Stimulated activated CD8-positive, alpha-beta memory T cell treated with anti-CD3 and anti-CD28 coated beads, Interleukin-7, amount 100 ng/mL, for 4 hours (primary cell): ENCODE data around the gene CD14.
"Not testable (repeated sequence)": the region's sequence is repeated elsewhere in the genome, so short reads cannot be mapped to it uniquely, and the experiment has no call there.

ENCODE experiments used
- DNase-seq, 2 donors: peaks; one replicate each; pipeline ENCODE4 v3.0.0-alpha.2; 2020; ENCODE audit warnings: low read depth in 2 of 2

CD14 gene

DNA sequence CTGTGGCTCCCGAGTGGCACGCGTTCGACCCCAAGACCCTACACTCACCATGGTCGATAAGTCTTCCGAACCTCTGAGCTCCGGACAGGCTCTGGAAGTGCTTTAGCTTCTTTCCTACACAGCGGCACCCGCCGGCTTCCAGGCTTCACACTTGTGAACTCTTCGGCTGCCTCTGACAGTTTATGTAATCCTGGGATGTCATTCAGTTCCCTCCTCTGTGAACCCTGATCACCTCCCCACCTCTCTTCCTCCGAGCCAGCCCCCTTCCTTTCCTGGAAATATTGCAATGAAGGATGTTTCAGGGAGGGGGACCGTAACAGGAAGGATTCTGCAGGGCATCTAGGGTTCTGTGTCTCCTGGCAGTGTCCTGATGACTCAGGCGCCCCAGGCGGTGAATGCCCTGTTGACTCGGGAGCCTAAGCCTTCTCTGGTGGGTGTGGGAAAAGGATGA is at the start of gene CD14:
CD14 (minus strand) TSS at position 155 of the 451 bp plus-strand sequence; CDS start at position 51, 104 bp downstream.
- no peak for DNase-seq

DNA sequence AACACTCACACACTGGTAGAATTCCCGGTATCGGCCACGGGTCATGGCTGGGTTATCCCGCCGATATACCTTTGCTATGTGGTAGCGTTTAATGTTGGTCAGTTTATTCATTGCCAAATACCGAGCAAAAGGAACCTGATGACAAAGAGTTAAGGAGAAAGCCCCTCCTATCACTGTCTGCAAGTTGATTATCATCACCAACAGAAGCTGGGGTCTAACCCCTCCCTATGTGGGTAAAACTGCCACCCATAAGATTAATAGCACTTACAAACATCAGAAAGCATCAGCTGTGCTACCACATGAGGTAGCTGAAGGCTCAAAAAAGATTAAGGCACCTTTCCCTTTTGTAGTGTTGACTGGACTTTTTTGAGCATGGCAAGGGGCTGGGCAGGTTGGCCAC is 46.0 kb upstream of the CD14 start:
- no peak for DNase-seq

DNA sequence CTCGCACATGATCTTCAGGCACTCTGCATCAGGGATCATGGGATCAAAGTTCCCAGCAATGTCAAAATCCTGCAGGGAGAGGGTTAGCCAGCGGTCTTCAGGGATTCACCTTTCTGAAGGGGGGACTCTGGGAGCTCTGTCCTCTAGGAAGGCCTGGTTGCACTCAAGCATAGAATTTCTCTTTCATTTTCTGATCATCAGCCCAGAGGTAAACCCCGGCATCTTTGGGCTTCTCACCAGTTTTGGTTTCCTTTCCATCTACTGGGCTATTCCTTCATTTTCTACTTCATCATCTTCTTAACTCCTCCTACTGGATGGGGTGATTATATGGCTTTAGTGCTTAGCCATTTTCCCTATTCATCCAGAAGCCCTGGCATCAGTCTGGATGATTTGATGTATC is 45.0 kb upstream of the CD14 start:
- no peak for DNase-seq

DNA sequence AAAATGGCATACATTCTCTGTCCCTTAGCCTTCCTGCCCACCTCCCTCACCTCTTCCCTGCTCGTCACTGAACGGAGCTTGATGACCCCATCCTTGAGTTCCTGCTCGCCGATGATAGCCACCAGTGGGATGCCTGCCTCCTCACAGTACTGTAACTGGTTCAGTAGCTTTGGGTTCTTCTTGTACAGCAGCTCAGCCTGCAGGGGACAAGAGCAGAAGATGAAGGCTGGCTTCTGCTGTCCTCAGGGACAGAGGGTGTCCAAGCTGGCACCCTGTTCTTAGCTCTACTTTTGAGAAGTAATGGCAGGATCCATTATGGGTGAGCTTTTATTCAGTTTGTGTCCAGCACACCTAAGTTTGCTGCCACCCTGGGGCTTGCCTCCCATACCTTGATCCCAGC is 41.7 kb upstream of the CD14 start:
- DNase-seq: no peak

DNA sequence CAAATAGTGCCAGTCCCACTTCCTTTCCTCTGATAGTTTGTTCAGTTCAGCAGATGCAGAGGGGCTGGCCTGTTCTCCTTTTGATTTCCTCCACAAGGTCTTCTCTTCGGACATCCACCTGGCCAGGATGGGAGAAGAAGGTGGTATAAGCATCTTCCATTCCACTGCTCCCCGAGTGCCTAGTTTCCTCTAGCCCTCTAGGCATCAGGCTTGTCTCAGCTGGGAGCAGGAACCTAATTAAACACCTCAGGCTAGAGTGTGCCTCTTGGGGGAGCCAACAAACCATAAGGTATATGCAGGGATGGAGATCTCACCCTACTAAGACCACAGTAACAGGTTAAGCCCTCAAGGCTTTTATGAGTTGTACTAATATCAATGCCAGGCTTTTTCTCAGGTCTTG is 41.2 kb upstream of the CD14 start:
- no peak for DNase-seq

DNA sequence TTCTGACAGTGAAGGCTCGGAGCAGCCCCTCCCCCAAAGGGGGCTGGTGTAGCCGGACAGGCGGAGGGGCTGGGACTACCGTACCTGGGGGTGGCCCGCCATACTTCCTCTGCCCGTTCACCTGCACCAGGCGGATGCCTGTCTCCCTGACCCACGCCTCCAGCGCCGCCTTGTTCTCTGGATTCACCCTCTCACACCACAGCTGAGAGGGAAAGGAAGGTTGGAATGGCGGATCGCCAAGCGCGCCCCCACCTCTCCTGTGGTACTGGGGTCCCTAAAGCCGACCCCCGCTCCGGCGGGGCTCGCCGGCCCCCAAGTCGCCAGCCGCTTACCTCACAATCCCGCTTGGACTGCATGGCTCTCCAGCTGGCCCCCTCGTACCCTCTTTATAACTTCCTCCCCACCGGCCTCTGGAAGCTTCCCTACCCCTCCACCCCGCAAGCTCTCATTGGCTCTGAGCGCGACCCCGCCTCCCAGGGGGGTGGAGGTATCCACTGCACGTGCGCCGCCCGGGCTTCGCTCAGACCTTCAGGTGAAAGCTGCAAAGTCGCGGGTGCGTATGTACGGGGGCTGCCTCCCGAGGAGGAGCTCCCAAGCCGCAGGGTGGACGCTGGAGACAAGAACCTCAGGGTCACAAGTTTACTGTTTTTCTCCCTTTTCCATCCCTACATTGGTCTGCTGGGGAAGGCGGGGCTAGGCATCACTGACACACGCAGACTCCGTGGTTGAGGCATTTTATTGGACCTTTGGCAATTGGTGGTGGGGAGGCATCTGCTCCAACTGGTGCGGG is 40.4 kb upstream of the CD14 start, which contains the start of gene DND1:
DND1 (minus strand) TSS at position 390 of the 790 bp plus-strand sequence; CDS start at position 356, 34 bp downstream.
- DNase-seq: no peak

DNA sequence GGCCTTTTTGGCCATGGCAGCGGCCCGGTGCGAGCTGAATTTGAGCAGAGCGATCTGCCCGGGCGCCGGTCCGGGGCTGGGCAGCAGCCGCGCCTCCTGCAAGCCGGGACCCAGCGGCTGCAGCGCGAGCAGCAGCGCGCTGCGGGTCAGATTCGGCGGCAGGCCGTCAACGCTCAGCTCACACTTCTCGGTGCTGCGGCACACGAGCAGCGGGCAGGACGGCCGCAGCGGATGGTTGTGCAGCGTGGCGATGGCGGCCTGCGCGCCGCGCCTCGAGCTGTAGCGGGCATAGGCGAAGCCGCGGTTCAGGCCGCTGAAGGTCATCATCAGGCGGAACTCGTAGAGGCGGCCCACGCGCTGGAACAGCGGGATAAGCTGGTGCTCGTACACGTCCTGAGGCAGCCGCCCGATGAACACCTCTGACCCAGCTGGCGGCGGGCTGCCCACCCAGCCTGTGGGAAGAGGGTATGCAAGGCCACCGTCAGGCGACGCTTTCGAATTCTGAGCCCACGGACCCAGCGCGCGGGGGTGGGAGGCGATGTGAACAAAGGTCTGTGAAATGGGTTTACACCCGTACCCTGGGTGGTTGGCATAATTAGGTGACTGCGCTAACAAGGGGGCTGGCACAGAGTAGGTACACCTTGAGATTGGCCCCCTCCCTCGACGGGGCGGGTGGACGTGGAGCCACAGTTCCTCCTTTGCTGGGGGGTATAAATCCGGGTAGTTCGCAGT is 39.6 kb upstream of the CD14 start:
- DNase-seq: no peak

DNA sequence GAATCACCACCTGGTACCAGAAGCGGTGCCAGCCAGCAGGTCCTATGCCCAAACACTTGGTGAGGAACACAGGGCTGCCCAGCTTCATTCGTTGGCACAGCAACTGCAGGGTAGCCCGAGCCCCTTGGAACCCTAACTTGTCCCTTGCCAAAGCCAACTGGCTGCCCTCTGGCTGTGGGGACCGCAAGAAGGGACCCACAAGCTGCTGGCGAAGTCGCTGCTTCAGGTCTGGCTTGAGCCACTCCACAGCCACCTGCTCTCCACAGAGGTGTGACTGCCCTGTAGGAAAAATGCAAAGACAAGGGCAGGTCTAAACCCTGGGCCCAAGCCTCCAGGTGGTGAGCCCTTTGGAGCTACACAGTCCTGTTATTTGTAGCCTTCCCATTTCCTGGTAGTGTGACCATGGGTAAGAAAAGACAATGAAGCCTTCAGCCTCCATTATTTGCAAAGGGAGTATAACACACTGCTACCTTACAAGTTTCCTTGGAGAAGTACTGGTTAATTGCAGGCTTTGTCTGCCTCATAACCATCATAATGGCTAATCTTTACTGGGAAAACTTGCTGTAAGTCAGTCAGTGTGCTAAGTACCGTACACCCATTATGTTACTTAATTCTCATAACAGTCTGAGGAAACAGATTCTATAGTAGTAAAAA is 38.6 kb upstream of the CD14 start:
- DNase-seq: no peak

DNA sequence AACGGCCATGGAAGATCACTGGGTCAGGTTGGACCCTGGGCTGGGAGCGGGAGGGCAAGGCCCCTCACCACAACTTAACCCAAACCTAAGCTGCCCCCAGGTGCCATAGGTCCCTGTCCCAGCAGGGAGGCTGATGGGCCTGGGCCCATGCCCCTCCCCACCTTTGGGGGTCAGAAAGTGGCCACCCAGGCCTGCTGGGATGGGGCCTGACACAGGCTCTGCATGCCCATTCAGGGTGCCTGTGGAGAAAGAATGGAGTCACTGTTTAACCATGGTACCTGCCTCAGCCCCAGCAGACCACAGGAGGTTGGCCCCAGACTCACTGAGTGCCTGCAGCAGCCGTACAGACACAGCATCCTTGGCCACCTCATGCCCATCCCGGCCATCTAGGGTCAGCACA is 38.1 kb upstream of the CD14 start:
- not testable (repeated sequence) for DNase-seq

DNA sequence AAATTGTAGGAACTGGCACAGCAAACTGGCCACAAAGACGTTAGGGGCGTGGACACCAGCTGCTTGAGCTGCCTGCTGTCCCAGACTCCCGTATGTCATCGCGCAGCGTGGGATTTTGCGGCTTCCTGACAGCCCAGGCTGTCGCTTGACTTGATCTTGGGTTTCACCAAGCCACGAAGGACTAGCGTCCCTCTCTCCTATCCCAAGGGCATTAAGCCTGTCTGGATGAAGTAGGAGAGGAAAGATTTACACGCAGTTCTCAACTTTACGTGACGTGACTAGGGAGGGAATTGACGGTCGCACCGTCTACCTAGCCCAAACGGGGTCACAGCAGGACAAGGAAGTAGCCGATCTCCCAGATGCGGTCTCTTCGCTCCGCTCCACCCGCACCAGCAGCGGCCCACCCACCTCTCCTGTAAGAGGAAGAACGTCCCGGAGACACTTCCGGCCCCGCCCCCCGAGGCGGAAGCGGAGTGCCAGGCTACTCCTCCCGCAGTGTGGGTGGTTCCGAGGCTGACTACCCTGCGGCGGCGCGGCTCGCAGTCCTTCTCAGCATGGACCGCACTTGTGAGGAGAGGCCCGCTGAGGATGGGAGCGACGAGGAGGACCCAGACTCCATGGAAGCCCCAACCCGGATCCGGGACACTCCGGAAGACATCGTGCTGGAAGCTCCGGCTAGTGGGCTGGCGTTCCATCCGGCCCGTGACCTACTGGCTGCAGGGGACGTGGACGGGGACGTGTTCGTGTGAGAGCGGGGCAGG is 31.6 kb upstream of the CD14 start, which contains the start of gene WDR55:
WDR55 (plus strand) TSS at position 546 of the 761 bp plus-strand sequence; CDS start at position 555, 9 bp downstream.
- peak; percentile 92 to 96 for DNase-seq

DNA sequence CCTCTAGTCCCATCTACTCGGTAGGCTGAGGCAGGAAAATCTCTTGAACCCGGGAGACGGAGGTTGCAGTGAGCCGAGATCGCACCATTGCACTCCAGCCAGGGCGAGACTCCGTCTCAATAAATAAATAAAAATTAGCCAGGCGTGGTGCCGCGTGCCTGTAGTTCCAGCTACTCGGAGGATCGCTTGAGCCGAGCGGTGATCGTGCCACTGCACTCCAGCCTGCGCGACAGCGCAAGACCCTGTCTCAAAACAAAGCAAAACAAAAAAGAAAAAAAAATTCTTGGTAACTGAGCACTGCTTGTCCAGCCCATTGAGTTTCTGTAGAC is 31.0 kb upstream of the CD14 start:
- no peak for DNase-seq

DNA sequence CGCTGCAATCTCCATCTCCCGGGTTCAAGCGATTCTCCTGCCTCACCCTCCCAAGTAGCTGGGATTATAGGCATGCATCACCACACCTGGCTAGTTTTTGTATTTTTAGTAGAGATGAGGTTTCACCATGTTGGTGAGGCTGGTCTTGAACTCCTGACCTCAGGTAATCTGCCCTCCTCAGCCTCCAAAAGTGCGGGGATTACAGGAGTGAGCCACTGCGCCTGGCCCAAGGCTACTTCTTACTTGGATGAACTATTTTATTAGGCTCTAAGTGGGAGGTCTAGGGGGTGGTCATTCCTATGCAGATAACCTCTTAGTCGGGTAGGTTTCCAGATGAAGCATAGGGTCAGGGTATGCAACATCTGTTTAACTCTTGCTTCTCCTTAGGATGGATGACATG is 27.4 kb upstream of the CD14 start:
- not testable (repeated sequence) for DNase-seq

DNA sequence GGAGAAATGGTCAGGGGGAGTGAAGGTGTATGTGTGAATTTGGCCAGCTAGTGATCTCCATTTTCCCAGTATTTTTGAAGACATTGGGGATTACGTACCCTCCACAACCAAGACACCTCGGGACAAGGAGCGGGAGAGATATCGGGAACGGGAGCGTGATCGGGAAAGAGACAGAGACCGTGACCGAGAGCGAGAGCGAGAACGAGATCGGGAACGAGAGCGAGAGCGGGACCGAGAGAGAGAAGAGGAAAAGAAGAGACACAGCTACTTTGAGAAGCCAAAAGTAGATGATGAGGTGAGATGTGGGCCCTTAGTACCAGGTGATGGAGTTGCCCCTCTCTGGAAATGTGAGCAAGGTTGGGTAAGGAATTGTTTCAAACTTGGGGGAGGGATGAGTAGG is 25.9 kb upstream of the CD14 start:
- no peak for DNase-seq

DNA sequence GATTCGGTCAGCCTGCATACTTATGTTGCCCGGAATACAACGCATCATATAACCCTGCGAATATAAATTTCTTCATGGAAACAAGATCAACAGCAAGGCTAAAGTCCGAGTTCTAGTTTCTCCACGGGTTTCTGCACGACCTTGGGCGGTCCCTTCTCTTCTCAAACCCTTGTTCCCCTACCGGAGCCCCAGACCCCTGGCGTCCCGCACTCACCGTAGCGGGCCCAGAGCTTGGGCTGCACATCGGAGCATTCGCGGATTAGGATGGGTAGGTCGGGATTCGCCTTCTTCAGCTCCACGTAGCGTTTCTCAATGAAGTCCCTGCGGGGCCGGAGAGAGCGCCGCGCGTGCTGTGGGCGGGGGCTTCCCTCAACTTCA is 14.1 kb upstream of the CD14 start:
- DNase-seq: no peak

DNA sequence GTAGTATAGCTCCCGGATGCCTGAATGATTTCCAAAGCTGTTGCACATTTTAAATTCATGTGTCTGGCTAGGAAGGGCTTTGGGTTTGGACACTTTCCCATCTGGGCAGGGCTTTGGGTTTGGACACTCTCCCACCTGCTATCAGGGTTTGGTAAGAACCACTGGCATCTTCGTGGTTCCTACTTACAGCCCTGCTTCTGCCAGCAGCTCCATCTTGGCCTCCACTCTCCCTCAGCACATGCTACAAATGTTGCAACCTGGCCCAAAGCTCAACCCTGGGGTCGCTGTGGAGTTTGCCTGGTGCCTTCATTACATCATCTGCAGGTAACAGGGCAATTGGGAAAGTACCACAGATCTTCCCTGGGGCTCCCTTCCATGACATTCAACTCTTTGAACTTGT is 9.7 kb upstream of the CD14 start:
- no peak for DNase-seq

DNA sequence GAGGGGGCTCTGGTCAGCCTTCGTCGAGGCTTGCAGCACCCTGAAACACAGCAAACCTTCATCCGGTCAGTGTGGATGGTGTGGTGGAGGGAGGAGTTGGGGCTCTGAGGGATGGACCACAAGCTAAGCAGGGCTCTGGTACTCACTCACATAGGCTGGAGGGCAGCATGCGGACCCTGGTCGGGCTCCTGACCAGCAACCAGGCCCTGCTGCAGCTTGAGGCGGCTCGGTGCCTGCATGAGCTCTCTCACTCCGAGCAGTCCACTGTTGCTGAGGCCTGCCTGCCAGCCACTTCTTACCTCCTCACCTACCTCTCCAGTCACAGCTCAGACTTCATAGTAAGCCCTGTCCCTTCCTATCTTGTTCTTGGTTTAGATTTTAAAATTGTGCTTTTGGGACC is 8.7 kb upstream of the CD14 start:
- no peak for DNase-seq

DNA sequence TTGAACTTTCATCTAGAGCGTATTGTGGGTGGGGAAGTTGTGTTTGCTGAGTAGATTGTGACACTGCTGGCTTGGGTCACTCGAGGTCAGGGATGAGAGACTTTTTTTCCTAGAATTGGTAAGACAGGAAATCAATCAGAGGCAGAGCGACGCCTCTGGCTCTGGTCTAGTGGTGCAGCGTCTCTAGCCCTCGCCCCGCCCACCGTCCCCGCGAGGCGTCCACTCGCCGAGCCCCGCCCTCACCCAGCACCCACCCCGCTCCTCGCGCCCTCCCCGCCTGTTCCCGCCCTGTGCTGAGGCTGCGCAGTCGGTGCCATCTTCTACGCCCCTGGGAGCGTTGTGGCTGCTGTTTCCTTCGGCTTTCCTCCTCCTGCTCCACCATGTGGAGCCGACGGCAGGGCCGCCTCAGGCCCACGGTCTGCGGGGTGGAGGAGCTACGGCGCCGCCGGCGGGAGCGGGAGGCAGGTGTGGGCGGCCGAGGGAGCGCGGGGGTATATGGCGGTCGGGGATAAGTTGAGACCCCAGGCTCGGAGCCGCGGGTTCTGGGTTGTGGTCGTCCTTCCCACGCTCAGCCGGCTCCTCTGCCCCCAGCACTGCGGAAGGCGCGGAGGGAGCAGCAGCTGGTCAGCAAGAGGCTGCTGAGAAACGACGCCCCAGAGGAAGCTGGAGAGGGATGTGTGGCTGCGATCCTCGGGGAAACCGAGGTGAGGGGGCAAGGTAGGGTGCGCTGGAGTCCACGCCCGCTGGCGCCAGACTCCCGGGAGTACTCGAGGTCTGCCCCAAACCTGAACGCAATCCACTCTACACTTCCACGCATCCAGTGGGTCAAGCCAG is 6.4 kb upstream of the CD14 start, which contains the start of gene TMCO6:
TMCO6 (plus strand) TSS at position 304 of the 834 bp plus-strand sequence; CDS start at position 381, 77 bp downstream.
- peak; percentile 93 to 96 for DNase-seq

DNA sequence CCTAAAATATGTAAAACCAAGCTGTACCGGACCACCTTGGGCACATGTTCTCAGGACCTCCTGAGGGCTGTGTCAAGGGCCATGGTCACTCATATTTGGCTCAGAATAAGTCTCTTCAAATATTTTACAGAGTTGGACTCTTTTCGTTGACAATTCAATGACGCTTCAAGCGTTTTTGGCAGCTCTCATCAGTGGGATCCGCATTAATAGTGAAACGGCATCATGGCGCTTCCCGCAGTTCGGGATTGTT is 5.8 kb upstream of the CD14 start:
- not testable (repeated sequence) for DNase-seq

DNA sequence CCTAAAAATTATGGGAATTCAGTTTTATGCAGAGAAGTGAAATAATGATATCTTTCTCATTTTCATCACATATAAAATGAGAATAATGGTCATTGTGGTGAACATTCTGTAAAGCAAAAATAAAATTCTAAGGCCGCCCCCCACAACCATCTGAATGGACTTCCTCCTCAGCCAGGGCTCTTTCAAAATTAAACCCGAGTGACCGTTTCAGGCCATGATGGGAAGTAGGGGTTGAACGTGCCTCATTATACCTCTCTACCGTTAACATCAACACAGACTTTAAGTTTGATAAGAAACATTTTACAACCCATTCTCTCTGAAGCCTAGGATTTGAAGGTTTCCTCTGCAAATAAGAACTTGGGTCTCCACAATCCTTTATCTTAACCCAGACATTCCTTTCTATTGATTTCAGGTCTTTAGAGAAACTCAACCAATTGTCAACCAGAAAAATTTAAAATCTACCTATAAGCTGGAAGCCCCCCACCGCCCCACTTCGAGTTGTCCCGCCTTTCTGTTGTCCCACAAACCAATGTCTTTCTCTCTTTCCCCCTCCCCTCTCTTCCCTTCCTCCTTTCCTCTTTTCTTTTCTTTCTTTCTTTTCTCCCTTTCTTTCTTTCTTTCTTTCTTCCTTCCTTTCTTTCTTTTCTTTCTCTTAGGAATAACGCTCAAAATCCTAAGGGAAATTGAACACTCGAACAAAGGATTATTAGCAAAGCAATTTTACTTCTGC is 4.6 kb upstream of the CD14 start:
- no peak for DNase-seq
